Measurements from ENCODE around the gene ABCB6.

The ABCB6 gene

DNA sequence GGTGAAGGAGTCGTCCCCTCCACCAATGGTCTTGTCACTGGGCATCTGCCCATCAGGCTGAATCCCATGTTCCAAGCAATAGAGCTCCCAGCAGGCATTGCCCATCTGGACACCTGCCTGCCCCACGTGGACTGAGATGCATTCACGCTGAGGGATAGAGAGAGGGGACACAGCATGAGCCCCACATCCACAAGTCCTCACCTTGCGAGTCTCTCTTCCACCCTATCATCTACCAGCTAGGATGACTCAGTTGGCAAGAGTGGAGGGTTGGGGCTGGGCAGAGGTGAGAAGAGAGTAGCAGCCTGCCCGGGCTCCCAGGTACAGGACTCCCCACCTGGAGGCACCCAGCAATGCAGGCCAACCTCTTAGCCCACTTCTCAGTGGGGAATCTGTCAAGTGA, 33.3 kb upstream of the ABCB6 start:
- Histone ChIP-seq H3K4me2 (ENCODE audit: low read length) (peak overlapping the region; percentile 99), H3K4me1 (ENCODE audit: control insufficient read depth, insufficient read depth, low read length) (peaks cover 69% of the 10 kb centered on the region), H3K27me3 (ENCODE audit: control insufficient read depth, insufficient read depth, low read length) (peaks cover 23% of the 10 kb centered on the region), H3K9ac (ENCODE audit: low read depth, low read length) (peak overlapping the region; percentile 68), H3K9me3 (replicated peaks; ENCODE audit: low read length) (no peaks in the 10 kb centered on the region), H3K36me3 (ENCODE audit: insufficient read depth, low read length) (peaks cover 19% of the 10 kb centered on the region), H3K4me3 (ENCODE audit: low read length) (peak overlapping the region; percentile 39)

DNA sequence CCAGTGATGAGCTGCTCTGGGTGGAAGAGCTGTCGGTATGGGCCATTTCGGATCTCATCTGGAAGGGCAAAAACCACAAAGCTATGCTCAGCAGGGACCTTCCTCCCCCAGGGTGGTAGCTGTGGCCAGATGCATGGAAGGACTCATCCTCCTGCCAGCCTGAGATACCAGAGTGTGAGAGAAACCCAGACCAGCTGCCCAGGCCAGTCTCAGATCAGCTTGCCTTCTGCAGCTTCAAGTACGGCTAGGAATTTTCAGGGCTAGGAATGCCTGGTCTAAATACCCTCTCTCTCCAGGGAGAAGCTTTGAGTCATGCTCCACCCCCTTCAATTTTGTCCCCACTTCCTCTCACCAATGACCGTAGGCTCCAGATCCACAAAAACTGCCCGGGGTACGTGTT, 32.9 kb upstream of the ABCB6 start:
- Histone ChIP-seq H3K9ac (ENCODE audit: low read depth, low read length) (peak overlapping the region; percentile 41), H3K36me3 (ENCODE audit: insufficient read depth, low read length) (peaks cover 23% of the 10 kb centered on the region), H3K27me3 (ENCODE audit: control insufficient read depth, insufficient read depth, low read length) (peaks cover 23% of the 10 kb centered on the region), H3K4me1 (ENCODE audit: control insufficient read depth, insufficient read depth, low read length) (peaks cover 74% of the 10 kb centered on the region), H3K4me2 (ENCODE audit: low read length) (peak overlapping the region; percentile 99), H3K9me3 (replicated peaks; ENCODE audit: low read length) (no peaks in the 10 kb centered on the region), H3K4me3 (ENCODE audit: low read length) (peak overlapping the region; percentile 39)

GRCh38 chr2:219250049-219250781, 31.5 kb upstream of the ABCB6 start:
- peaks cover 11% of the 10 kb centered on the region for H3K27me3 ChIP-seq (ENCODE audit: control insufficient read depth, insufficient read depth, low read length)
- peak overlapping the region; percentile 8 for H3K4me3 ChIP-seq (ENCODE audit: low read length)
- H3K4me1 ChIP-seq (ENCODE audit: control insufficient read depth, insufficient read depth, low read length), result peaks cover 82% of the 10 kb centered on the region
- H3K9ac ChIP-seq (ENCODE audit: low read depth, low read length), result peak overlapping the region; percentile 61
- peaks cover 23% of the 10 kb centered on the region for H3K36me3 ChIP-seq (ENCODE audit: insufficient read depth, low read length)
- H3K9me3 ChIP-seq (replicated peaks; ENCODE audit: low read length), result no peaks in the 10 kb centered on the region
- peak overlapping the region; percentile 41 for H3K4me2 ChIP-seq (ENCODE audit: low read length)

- H3K4me1 ChIP-seq (ENCODE audit: control insufficient read depth, insufficient read depth, low read length), result peaks cover 84% of the 10 kb centered on the region
These were observed 30.6 kb upstream of the ABCB6 start for GRCh38 chr2:219249203-219249980.

GRCh38 chr2:219248845-219249202, 30.1 kb upstream of the ABCB6 start:
- H3K27me3 ChIP-seq (ENCODE audit: control insufficient read depth, insufficient read depth, low read length), result no peaks in the 10 kb centered on the region
- no peaks in the 10 kb centered on the region for H3K9me3 ChIP-seq (replicated peaks; ENCODE audit: low read length)
- H3K4me2 ChIP-seq (ENCODE audit: low read length), result peak overlapping the region; percentile 41
- peaks cover 78% of the 10 kb centered on the region for H3K4me1 ChIP-seq (ENCODE audit: control insufficient read depth, insufficient read depth, low read length)
- peaks cover 23% of the 10 kb centered on the region for H3K36me3 ChIP-seq (ENCODE audit: insufficient read depth, low read length)
- H3K9ac ChIP-seq (ENCODE audit: low read depth, low read length), result peak overlapping the region; percentile 66
- H3K4me3 ChIP-seq (ENCODE audit: low read length), result peak overlapping the region; percentile 27

More at GRCh38 chr2:219249203-219249980, 30.6 kb upstream of the ABCB6 start:
- Histone ChIP-seq H3K27me3 (ENCODE audit: control insufficient read depth, insufficient read depth, low read length) (peaks cover 5% of the 10 kb centered on the region), H3K4me2 (ENCODE audit: low read length) (peak overlapping the region; percentile 41), H3K9ac (ENCODE audit: low read depth, low read length) (peak overlapping the region; percentile 66), H3K36me3 (ENCODE audit: insufficient read depth, low read length) (peaks cover 23% of the 10 kb centered on the region), H3K4me3 (ENCODE audit: low read length) (peak overlapping the region; percentile 27), H3K9me3 (replicated peaks; ENCODE audit: low read length) (no peaks in the 10 kb centered on the region)

- Histone ChIP-seq H3K9me3 (replicated peaks; ENCODE audit: low read length) (no peaks in the 10 kb centered on the region), H3K4me2 (ENCODE audit: low read length) (no peak overlapping the region), H3K4me1 (ENCODE audit: control insufficient read depth, insufficient read depth, low read length) (peaks cover 69% of the 10 kb centered on the region), H3K4me3 (ENCODE audit: low read length) (no peak overlapping the region), H3K27me3 (ENCODE audit: control insufficient read depth, insufficient read depth, low read length) (no peaks in the 10 kb centered on the region), H3K36me3 (ENCODE audit: insufficient read depth, low read length) (peaks cover 23% of the 10 kb centered on the region), H3K9ac (ENCODE audit: low read depth, low read length) (no peak overlapping the region)
These were observed 29.2 kb upstream of the ABCB6 start for GRCh38 chr2:219247678-219248642.

DNA sequence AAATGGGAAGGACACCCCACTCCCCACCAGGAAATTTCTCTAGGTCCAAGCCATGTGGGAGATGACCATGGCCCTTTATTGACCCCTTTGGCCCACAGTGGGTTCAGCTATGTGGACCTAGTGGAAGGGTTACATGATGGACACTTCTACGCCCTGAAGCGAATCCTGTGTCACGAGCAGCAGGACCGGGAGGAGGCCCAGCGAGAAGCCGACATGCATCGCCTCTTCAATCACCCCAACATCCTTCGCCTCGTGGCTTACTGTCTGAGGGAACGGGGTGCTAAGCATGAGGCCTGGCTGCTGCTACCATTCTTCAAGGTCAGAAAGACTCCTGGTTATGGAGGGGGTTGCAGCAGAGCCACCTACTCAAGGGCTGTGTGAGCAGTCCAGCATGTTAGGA, 27.8 kb upstream of the ABCB6 start:
- H3K4me3 ChIP-seq (ENCODE audit: low read length), result peak overlapping the region; percentile 92
- H3K9ac ChIP-seq (ENCODE audit: low read depth, low read length), result peak overlapping the region; percentile 99
- H3K9me3 ChIP-seq (replicated peaks; ENCODE audit: low read length), result no peaks in the 10 kb centered on the region
- H3K4me2 ChIP-seq (ENCODE audit: low read length), result peak overlapping the region; percentile 93
- peaks cover 55% of the 10 kb centered on the region for H3K4me1 ChIP-seq (ENCODE audit: control insufficient read depth, insufficient read depth, low read length)
- H3K36me3 ChIP-seq (ENCODE audit: insufficient read depth, low read length), result peaks cover 23% of the 10 kb centered on the region
- no peaks in the 10 kb centered on the region for H3K27me3 ChIP-seq (ENCODE audit: control insufficient read depth, insufficient read depth, low read length)

DNA sequence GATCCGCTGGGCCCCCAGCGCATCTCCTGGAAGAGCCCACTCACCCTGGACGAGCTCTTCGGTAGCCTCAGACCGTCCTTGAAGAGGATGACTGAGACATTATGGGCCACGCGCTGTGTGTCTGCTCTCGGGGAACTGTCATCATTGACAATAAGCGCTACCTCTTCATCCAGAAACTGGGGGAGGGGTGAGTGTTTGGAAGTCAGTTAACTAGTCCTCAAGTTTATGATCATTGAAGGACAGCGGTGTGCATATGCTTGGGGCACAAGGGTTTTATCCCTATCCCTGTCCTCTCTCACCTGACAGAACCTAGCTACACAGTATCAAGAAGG, 27.1 kb upstream of the ABCB6 start:
- H3K4me2 ChIP-seq (ENCODE audit: low read length), result peak overlapping the region; percentile 93
- no peaks in the 10 kb centered on the region for H3K27me3 ChIP-seq (ENCODE audit: control insufficient read depth, insufficient read depth, low read length)
- H3K4me3 ChIP-seq (ENCODE audit: low read length), result peak overlapping the region; percentile 92
- H3K9ac ChIP-seq (ENCODE audit: low read depth, low read length), result peak overlapping the region; percentile 99
- H3K9me3 ChIP-seq (replicated peaks; ENCODE audit: low read length), result no peaks in the 10 kb centered on the region
- H3K4me1 ChIP-seq (ENCODE audit: control insufficient read depth, insufficient read depth, low read length), result peaks cover 48% of the 10 kb centered on the region
- H3K36me3 ChIP-seq (ENCODE audit: insufficient read depth, low read length), result peaks cover 23% of the 10 kb centered on the region

DNA sequence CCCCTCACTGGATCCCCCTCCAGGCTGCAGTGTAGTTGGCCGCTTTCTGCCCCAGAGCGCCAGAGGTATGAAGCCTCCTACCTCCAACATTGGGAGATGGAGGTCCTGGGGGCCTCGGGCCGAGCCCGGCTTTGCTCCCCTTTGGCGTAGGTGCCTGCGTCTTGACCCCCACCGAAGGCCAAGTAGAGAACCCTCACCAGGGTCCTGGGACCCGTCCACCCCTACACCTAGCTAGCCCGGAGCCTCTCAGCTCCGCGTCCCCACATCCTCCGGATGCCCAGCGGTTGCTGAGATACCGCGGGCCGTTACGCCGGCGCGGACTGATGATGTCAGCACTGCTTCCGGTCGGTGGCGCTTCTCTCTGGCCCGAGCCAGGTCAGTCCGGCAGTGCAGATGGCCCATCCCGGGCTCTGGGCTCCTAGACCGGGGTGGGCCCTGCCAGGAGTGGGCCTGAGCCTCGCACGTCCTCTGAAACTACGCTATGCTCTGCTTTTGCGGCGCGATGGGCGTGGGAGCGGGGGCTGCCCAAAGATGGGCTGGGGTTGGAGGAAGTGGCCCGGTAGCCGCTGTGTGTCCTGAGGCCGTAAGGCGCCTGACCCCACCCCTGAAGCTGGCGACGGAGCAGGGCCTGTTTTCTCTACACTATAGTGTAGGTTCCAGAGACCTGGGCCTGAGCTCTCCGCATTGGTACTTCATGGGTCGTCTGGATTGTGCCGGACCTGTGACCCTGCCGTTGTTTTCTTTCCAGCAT, 26.6 kb upstream of the ABCB6 start, which contains the start of the genes GLB1L and STK16:
GLB1L (minus strand) TSS at position 297 of the 751 bp plus-strand sequence. CDS start 1,871 bp downstream, outside the sequence.
STK16 (plus strand) TSS at position 332 of the 751 bp plus-strand sequence. CDS start 521 bp downstream, outside the sequence.
- Histone ChIP-seq H3K27me3 (ENCODE audit: control insufficient read depth, insufficient read depth, low read length) (no peaks in the 10 kb centered on the region), H3K36me3 (ENCODE audit: insufficient read depth, low read length) (peaks cover 18% of the 10 kb centered on the region), H3K9ac (ENCODE audit: low read depth, low read length) (peak within 1 kb of the TSS; percentile 99), H3K4me3 (ENCODE audit: low read length) (peak within 1 kb of the TSS; percentile 92), H3K4me2 (ENCODE audit: low read length) (peak within 1 kb of the TSS; percentile 93), H3K4me1 (ENCODE audit: control insufficient read depth, insufficient read depth, low read length) (peaks cover 43% of the 10 kb centered on the region), H3K9me3 (replicated peaks; ENCODE audit: low read length) (no peaks in the 10 kb centered on the region)

GRCh38 chr2:219244789-219245147, 26.0 kb upstream of the ABCB6 start:
- no peaks in the 10 kb centered on the region for H3K27me3 ChIP-seq (ENCODE audit: control insufficient read depth, insufficient read depth, low read length)
- peaks cover 37% of the 10 kb centered on the region for H3K4me1 ChIP-seq (ENCODE audit: control insufficient read depth, insufficient read depth, low read length)
- H3K4me2 ChIP-seq (ENCODE audit: low read length), result peak overlapping the region; percentile 93
- H3K36me3 ChIP-seq (ENCODE audit: insufficient read depth, low read length), result peaks cover 18% of the 10 kb centered on the region
- peak overlapping the region; percentile 92 for H3K4me3 ChIP-seq (ENCODE audit: low read length)
- no peaks in the 10 kb centered on the region for H3K9me3 ChIP-seq (replicated peaks; ENCODE audit: low read length)
- H3K9ac ChIP-seq (ENCODE audit: low read depth, low read length), result peak overlapping the region; percentile 99
